HG03175 (cell line): Measurements from ENCODE around the gene GMIP.

Experiments used
- ATAC-seq: cut with Tn5 transposase; IDR thresholded peaks from one replicate; pipeline ENCODE4 v1.9.1; 2021; ENCODE audit warnings: mild to moderate bottlenecking, moderate library complexity; ENCODE audit not compliant: unreplicated experiment

GMIP gene

GRCh38 chr19:19637186-19637522, 6.3 kb downstream of the GMIP start:
- no peak for ATAC-seq

GRCh38 chr19:19636573-19637185, 6.8 kb downstream of the GMIP start:
- ATAC-seq: no peak

- no peak for ATAC-seq
Measured at GRCh38 chr19:19635313-19635702, 8.1 kb downstream of the GMIP start.

GRCh38 chr19:19634516-19635312, 8.7 kb downstream of the GMIP start:
- ATAC-seq: no peak

- ATAC-seq: no peak
Measured at GRCh38 chr19:19633711-19634515, 9.5 kb downstream of the GMIP start.

GRCh38 chr19:19632661-19633060, 10.8 kb downstream of the GMIP start:
- ATAC-seq: no peak

- no peak for ATAC-seq
Measured at GRCh38 chr19:19631346-19631745, 12.1 kb downstream of the GMIP start.

GRCh38 chr19:19630426-19630825, 13.0 kb downstream of the GMIP start:
- no peak for ATAC-seq

- ATAC-seq: no peak
Measured at GRCh38 chr19:19630062-19630414, 13.4 kb downstream of the GMIP start.

GRCh38 chr19:19628501-19629134, 14.8 kb downstream of the GMIP start:
- no peak for ATAC-seq

- ATAC-seq: peak; percentile 64
Measured at GRCh38 chr19:19627621-19628500, 15.6 kb downstream of the GMIP start, which contains the start of gene LPAR2. TSS of gene LPAR2 (minus strand) at chr19:19628220. CDS start at chr19:19627275, 945 bp downstream.

- ATAC-seq: no peak
Measured at GRCh38 chr19:19626516-19627472, 16.7 kb downstream of the GMIP start.

GRCh38 chr19:19624032-19624570, 19.4 kb downstream of the GMIP start:
- no peak for ATAC-seq

- no peak for ATAC-seq
Measured at GRCh38 chr19:19623383-19623782, 20.1 kb downstream of the GMIP start.

- no peak for ATAC-seq
Measured at GRCh38 chr19:19619849-19620210, 23.6 kb downstream of the GMIP start.

GRCh38 chr19:19619181-19619848, 24.1 kb downstream of the GMIP start:
- ATAC-seq: no peak

GRCh38 chr19:19618219-19619051, 25.0 kb downstream of the GMIP start, which contains the start of gene PBX4:
TSS of gene PBX4 (minus strand) at chr19:19618687. CDS start at chr19:19618629, 58 bp downstream.
- peak; percentile 87 for ATAC-seq
